Adrenal gland (tissue), 12 donors: ENCODE measurements around the gene PEBP1. TPM values are rescaled to one million over a fixed set of nuclear protein-coding genes. Genes with fewer than 3 reads are reported as not detected.

Source experiments
- DNase-seq, 7 donors: peaks; one replicate each; pipeline ENCODE4 v3.0.0-alpha.2; 2019 to 2020
- H3K27ac ChIP-seq, 5 donors: fragments of 200-600 bp; sonication (generic) in 4 of 5; 1 replicate in 3 of 5; 2 replicates in 2 of 5; pipeline versions ENCODE4 v1.5.1 to v1.8.0; 2016 to 2020; ENCODE audit warnings: mild to moderate bottlenecking in 1 of 5
- H3K27me3 ChIP-seq: fragments of 200-600 bp; 2 replicates; pipeline ENCODE4 v1.8.0; 2021
- H3K36me3 ChIP-seq, 2 donors: fragments of 200-600 bp; replicated peaks in 1 of 2; 1 replicate in 1 of 2; 2 replicates in 1 of 2; pipeline versions ENCODE4 v1.5.1 to v1.8.0; 2018 to 2022
- H3K4me1 ChIP-seq, 2 donors: fragments of 200-600 bp; replicated peaks in 1 of 2; 1 replicate in 1 of 2; 2 replicates in 1 of 2; pipeline versions ENCODE4 v1.5.1 to v1.8.0; 2018 to 2021
- H3K4me3 ChIP-seq, 4 donors: fragments of 200-600 bp; sonication (generic) in 3 of 4; one replicate each; pipeline ENCODE4 v1.5.1; 2016 to 2018
- H3K9me3 ChIP-seq, 3 donors: fragments of 200-600 bp; sonication (generic) in 1 of 3; replicated peaks in 1 of 3; 1 replicate in 2 of 3; 2 replicates in 1 of 3; pipeline versions ENCODE4 v1.5.1 to v1.8.0; 2016 to 2021
- CTCF ChIP-seq, 6 experiments: fragments of 450-650 bp in 4 of 6; fragments of 200-600 bp in 2 of 6; sonication (generic) in 1 of 6; IDR thresholded peaks; 1 replicate in 5 of 6; 2 replicates in 1 of 6; pipeline versions ENCODE4 v1.5.1 to v1.8.0; 2016 to 2021; ENCODE audit warnings: antibody characterized with exemption in 6 of 6, mild to moderate bottlenecking in 2 of 6, moderate library complexity in 1 of 6
- POLR2A ChIP-seq, 2 donors: fragments of 450-650 bp; IDR thresholded peaks; one replicate each; pipeline ENCODE4 v1.6.1; 2017; ENCODE audit warnings: antibody characterized with exemption in 2 of 2, mild to moderate bottlenecking in 2 of 2, moderate library complexity in 1 of 2
- WGBS, 4 donors: extraction: QIAGEN DNeasy Blood & Tissue Kit in 2 of 4; methylation state at CpG; one replicate each; pipeline versions ENCODE4 v1.1.5 to v1.1.7; 2013 to 2017; 5-methylcytosine and 5-hydroxymethylcytosine counted together
- intact Hi-C, 2 donors: fragments of 100-400 bp; cut with DNase I; formaldehyde crosslinking; loops; one replicate each; pipeline versions ENCODE4 v1.14.1 to v1.15.0; 2022 to 2023
- polyA plus RNA-seq, 3 donors: library from polyadenylated mRNA; stranded (reverse); fragments of 200-250 nt in 2 of 3; fragments of 350-450 nt in 1 of 3; fragmentation: Illumina TruSeq in 1 of 3; extraction: RNeasy Lipid Tissue Mini Kit (QIAGEN cat#74804) in 1 of 3; gene quantifications; one replicate each; pipeline ENCODE4 v1.2.3, GENCODE V29; 2013 to 2014
- total RNA-seq, 9 donors: library from RNA; depleted of rRNA in 4 of 9; stranded (reverse); fragments of >200 nt in 4 of 9; fragments of 120-200 nt in 1 of 9; fragmentation: NEBNext Ultra II Directional in 1 of 9; extraction: Animal tissue kit (Norgen Biotek cat#: 25700) in 1 of 9; gene quantifications; one replicate each; pipeline versions ENCODE4 v1.1.0 to v1.2.4, GENCODE V29; 2013 to 2023
- donor health status: healthy with polysubstance abuse.
- donor health status: Bipolar disorder and iron deficiency.
- donor health status: DM: yes; HTN: yes; CAD: no.
- donor health status: DM: no; HTN: no; CAD: no.
- donor health status: DM: no; HTN: no; CAD: no.
- donor health status: DM: yes; HTN: yes; CAD: no.

The PEBP1 gene
- total and polyA plus RNA-seq, 12 donors = 1,179 to 3,690 (median 2,332) TPM

- no peak overlapping the region for H3K27ac ChIP-seq
- no peak for DNase-seq
- WGBS, 4 donors = 93 to 97% (median 96%) methylated on average over 6 of the region's 6 CpGs
- no peak for TF ChIP-seq POLR2A (IDR thresholded peaks at IDR 0.05)
- no peak for TF ChIP-seq CTCF (IDR thresholded peaks at IDR 0.05)
- peaks cover 14 to 25% of the 10 kb centered on the region in 2 donors for H3K4me1 ChIP-seq
- intact Hi-C loops = no loop called here
- H3K9me3 ChIP-seq = no peaks in the 10 kb centered on the region
- no peak overlapping the region for H3K4me3 ChIP-seq
- no peaks in the 10 kb centered on the region for H3K36me3 ChIP-seq
- H3K27me3 ChIP-seq = no peaks in the 10 kb centered on the region
These were observed 13.7 kb upstream of the PEBP1 start for GRCh38 chr12:118122264-118122663.

- intact Hi-C loops = no loop called here
- 53 to 62% (median 59%) methylated on average over 4 to 5 of the region's 5 CpGs for WGBS, 4 donors
- TF ChIP-seq POLR2A (IDR thresholded peaks at IDR 0.05) (no peak), CTCF (IDR thresholded peaks at IDR 0.05) (no peak)
- H3K4me1 ChIP-seq = peaks cover 14 to 25% of the 10 kb centered on the region in 2 donors
- no peaks in the 10 kb centered on the region for H3K27me3 ChIP-seq
- H3K27ac ChIP-seq = peak overlapping the region in 4 of 5 donors; percentile 7 to 85 (median 60)
- no peak for DNase-seq
- no peaks in the 10 kb centered on the region for H3K9me3 ChIP-seq
- H3K36me3 ChIP-seq = no peaks in the 10 kb centered on the region
- H3K4me3 ChIP-seq = no peak overlapping the region
These were observed 11.5 kb upstream of the PEBP1 start for GRCh38 chr12:118124333-118124874.

GRCh38 chr12:118125743-118126118, 10.2 kb upstream of the PEBP1 start:
- Histone ChIP-seq H3K27me3 (no peaks in the 10 kb centered on the region), H3K9me3 (no peaks in the 10 kb centered on the region), H3K4me3 (no peak overlapping the region), H3K4me1 (peaks cover 14 to 20% of the 10 kb centered on the region in 2 donors), H3K36me3 (no peaks in the 10 kb centered on the region), H3K27ac (peak overlapping the region; percentile 66 to 89 (median 79))
- no peak for TF ChIP-seq CTCF (IDR thresholded peaks at IDR 0.05)
- no peak for TF ChIP-seq POLR2A (IDR thresholded peaks at IDR 0.05)
- peak in 3 of 7 donors; percentile 46 to 60 (median 59) for DNase-seq
- intact Hi-C loops = no loop called here
- WGBS, 4 donors = 57 to 74% (median 65%) methylated on average over 4 of the region's 4 CpGs

- 35 to 49% (median 42%) methylated on average over 5 to 13 of the region's 13 CpGs for WGBS, 4 donors
- no peaks in the 10 kb centered on the region for H3K36me3 ChIP-seq
These were observed 9.7 kb upstream of the PEBP1 start for GRCh38 chr12:118126119-118126757.

More at GRCh38 chr12:118126119-118126757, 9.7 kb upstream of the PEBP1 start:
- H3K27ac ChIP-seq = peak overlapping the region; percentile 66 to 89 (median 79)
- DNase-seq = peak; percentile 81 to 97 (median 93)
- no peaks in the 10 kb centered on the region for H3K27me3 ChIP-seq
- no peak overlapping the region for H3K4me3 ChIP-seq
- peaks cover 14 to 15% of the 10 kb centered on the region in 2 donors for H3K4me1 ChIP-seq
- no peaks in the 10 kb centered on the region for H3K9me3 ChIP-seq
- peak in 1 of 2 donors; percentile 27 for TF ChIP-seq POLR2A (IDR thresholded peaks at IDR 0.05)
- no peak for TF ChIP-seq CTCF (IDR thresholded peaks at IDR 0.05)
- intact Hi-C loops = no loop called here
